ENCODE results near the gene TCF12.
"Not testable (repeated sequence)": the region's sequence is repeated elsewhere in the genome, so short reads cannot be mapped to it uniquely, and the experiment has no call there.

Gene TCF12

GRCh38 chr15:56916825-56917477 is 1.5 kb upstream of the TCF12 start:
- DNase-seq = no peak

GRCh38 chr15:56917652-56918045 is 795 bp upstream of the TCF12 start:
- DNase-seq = peak in 1 of 6 experiments; percentile 52

- DNase-seq = peak; percentile 23 to 66 (median 42)
Observed at GRCh38 chr15:56919031-56919608, 676 bp downstream of the TCF12 start.

- peak in 3 of 6 experiments; percentile 25 to 46 (median 26) for DNase-seq
Observed at GRCh38 chr15:56919609-56920366, 1.3 kb downstream of the TCF12 start.

GRCh38 chr15:56920367-56920627 is 1.9 kb downstream of the TCF12 start:
- DNase-seq = no peak

GRCh38 chr15:56923174-56923591 is 4.7 kb downstream of the TCF12 start:
- DNase-seq = no peak

GRCh38 chr15:56927816-56928215 is 9.4 kb downstream of the TCF12 start:
- no peak for DNase-seq

GRCh38 chr15:56929399-56929798 is 11.0 kb downstream of the TCF12 start:
- no peak for DNase-seq

GRCh38 chr15:56929933-56930332 is 11.5 kb downstream of the TCF12 start:
- DNase-seq = no peak

GRCh38 chr15:56930669-56931313 is 12.3 kb downstream of the TCF12 start:
- no peak for DNase-seq

GRCh38 chr15:56931639-56932508 is 13.4 kb downstream of the TCF12 start:
- peak in 2 of 6 experiments; percentile 23 to 29 for DNase-seq

GRCh38 chr15:56932509-56932868 is 14.0 kb downstream of the TCF12 start:
- DNase-seq = not testable (repeated sequence)

- DNase-seq = no peak
Observed at GRCh38 chr15:56933410-56933809, 15.0 kb downstream of the TCF12 start.

- DNase-seq = no peak
Observed at GRCh38 chr15:56933811-56934210, 15.4 kb downstream of the TCF12 start.

GRCh38 chr15:56934269-56934668 is 15.8 kb downstream of the TCF12 start:
- DNase-seq = no peak

- DNase-seq = no peak
Observed at GRCh38 chr15:56936929-56937328, 18.5 kb downstream of the TCF12 start.

- DNase-seq = no peak
Observed at GRCh38 chr15:56939257-56939656, 20.8 kb downstream of the TCF12 start.

- DNase-seq = no peak
Observed at GRCh38 chr15:56940388-56940787, 21.9 kb downstream of the TCF12 start.

GRCh38 chr15:56942118-56942517 is 23.7 kb downstream of the TCF12 start:
- no peak for DNase-seq

- DNase-seq = no peak
Observed at GRCh38 chr15:56943403-56943802, 25.0 kb downstream of the TCF12 start.

- DNase-seq = no peak
Observed at GRCh38 chr15:56944485-56944884, 26.0 kb downstream of the TCF12 start.

- DNase-seq = no peak
Observed at GRCh38 chr15:56946150-56946549, 27.7 kb downstream of the TCF12 start.

All from stimulated activated naive CD4-positive, alpha-beta T cell (primary cell).